Immature natural killer cell (primary cell): ENCODE data around the gene UST. TPM values are rescaled to one million over a fixed set of nuclear protein-coding genes. Genes with fewer than 3 reads are reported as not detected.
"Not testable (repeated sequence)": the region's sequence is repeated elsewhere in the genome, so short reads cannot be mapped to it uniquely, and the experiment has no call there.

ENCODE experiments used
- DNase-seq, 3 donors: peaks; one replicate each; pipeline ENCODE4 v3.0.0; 2022; ENCODE audit warnings: mixed read lengths in 1 of 3
- H3K27ac Mint-ChIP-seq, 6 donors: one replicate each; pipeline ENCODE4 v1.8.0; 2020; ENCODE audit warnings: mixed read lengths in 6 of 6, mild to moderate bottlenecking in 5 of 6, inconsistent platforms in 4 of 6, moderate library complexity in 3 of 6
- H3K27me3 Mint-ChIP-seq, 3 donors: one replicate each; pipeline ENCODE4 v1.8.0; 2020 to 2021; ENCODE audit warnings: low read depth in 3 of 3, mild to moderate bottlenecking in 3 of 3, mixed read lengths in 3 of 3, moderate library complexity in 3 of 3, inconsistent platforms in 1 of 3
- H3K36me3 Mint-ChIP-seq, 3 donors: one replicate each; pipeline ENCODE4 v1.8.0; 2020; ENCODE audit warnings: mixed read lengths in 3 of 3, inconsistent platforms in 2 of 3, mild to moderate bottlenecking in 2 of 3
- H3K4me1 Mint-ChIP-seq, 2 donors: one replicate each; pipeline ENCODE4 v1.8.0; 2020; ENCODE audit warnings: inconsistent platforms in 2 of 2, mild to moderate bottlenecking in 2 of 2, mixed read lengths in 2 of 2, moderate library complexity in 1 of 2
- H3K4me3 Mint-ChIP-seq, 5 donors: one replicate each; pipeline ENCODE4 v1.8.0; 2020; ENCODE audit warnings: mild to moderate bottlenecking in 5 of 5, mixed read lengths in 5 of 5, inconsistent platforms in 3 of 5, moderate library complexity in 3 of 5
- H3K9me3 Mint-ChIP-seq, 6 donors: one replicate each; pipeline ENCODE4 v1.8.0; 2020; ENCODE audit warnings: mild to moderate bottlenecking in 6 of 6, mixed read lengths in 6 of 6, inconsistent platforms in 4 of 6, moderate library complexity in 3 of 6
- polyA plus RNA-seq, 3 donors: library from polyadenylated mRNA; unstranded; fragments of 300-500 nt; fragmentation: Illumina TruSeq; gene quantifications; one replicate each; pipeline ENCODE4 v1.2.3, GENCODE V29; 2021

Gene UST
- polyA plus RNA-seq, 3 donors from 2014 or later, result 3.7 to 6.9 (median 6.3) TPM

- Mint-ChIP-seq H3K4me1 (peaks cover 0 to 6% of the 10 kb centered on the region in 2 donors), H3K36me3 (peaks cover 4 to 9% (median 4%) of the 10 kb centered on the region in 3 donors), H3K27me3 (peaks cover 0 to 4% (median 0%) of the 10 kb centered on the region in 3 donors), H3K9me3 (no peaks in the 10 kb centered on the region), H3K27ac (no peak overlapping the region), H3K4me3 (no peak overlapping the region)
- DNase-seq, result no peak
These were observed 197.8 kb downstream of the UST start for GRCh38 chr6:148944608-148945007.

GRCh38 chr6:148945301-148946021 lies 198.6 kb downstream of the UST start:
- Mint-ChIP-seq H3K27me3 (peaks cover 0 to 4% (median 3%) of the 10 kb centered on the region in 3 donors), H3K27ac (no peak overlapping the region), H3K4me1 (peaks cover 0 to 6% of the 10 kb centered on the region in 2 donors), H3K4me3 (no peak overlapping the region), H3K36me3 (peaks cover 4 to 9% (median 4%) of the 10 kb centered on the region in 3 donors), H3K9me3 (no peaks in the 10 kb centered on the region)
- DNase-seq, result no peak

- Mint-ChIP-seq H3K4me3 (no peak overlapping the region), H3K9me3 (no peaks in the 10 kb centered on the region)
These were observed 201.0 kb downstream of the UST start for GRCh38 chr6:148947621-148948444.

DNA sequence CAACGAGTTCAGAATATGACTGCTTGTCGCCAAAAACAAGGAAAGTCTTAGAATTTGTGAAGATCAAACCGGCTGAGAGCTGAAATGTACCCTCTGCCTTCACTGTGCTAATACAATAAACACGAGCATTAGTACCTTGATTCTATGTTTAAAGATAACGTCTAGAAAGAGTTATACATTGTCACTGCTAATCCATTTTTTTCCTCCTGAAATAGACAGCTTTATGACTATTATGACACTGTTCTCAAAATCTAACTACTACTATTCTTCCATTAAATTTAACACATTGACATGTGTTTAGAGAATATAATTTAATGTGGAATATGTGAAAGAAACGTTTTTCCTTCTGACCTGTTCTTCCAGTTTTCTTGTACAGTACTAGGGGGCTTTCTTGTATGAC lies 204.8 kb downstream of the UST start:
- Mint-ChIP-seq H3K27me3 (peaks cover 0 to 5% (median 4%) of the 10 kb centered on the region in 3 donors), H3K9me3 (no peaks in the 10 kb centered on the region), H3K27ac (no peak overlapping the region), H3K4me1 (peaks cover 0 to 6% of the 10 kb centered on the region in 2 donors), H3K36me3 (peaks cover 0 to 8% (median 0%) of the 10 kb centered on the region in 3 donors), H3K4me3 (no peak overlapping the region)
- DNase-seq, result no peak

More at GRCh38 chr6:148947621-148948444, 201.0 kb downstream of the UST start:
- peaks cover 0 to 5% (median 4%) of the 10 kb centered on the region in 3 donors for H3K27me3 Mint-ChIP-seq
- peaks cover 0 to 6% of the 10 kb centered on the region in 2 donors for H3K4me1 Mint-ChIP-seq
- H3K36me3 Mint-ChIP-seq, result peaks cover 0 to under 1% (median 0%) of the 10 kb centered on the region in 3 donors
- DNase-seq, result peak; percentile 64 to 76 (median 73)
- H3K27ac Mint-ChIP-seq, result peak overlapping the region in 2 of 6 donors; percentile 9 to 11

DNA sequence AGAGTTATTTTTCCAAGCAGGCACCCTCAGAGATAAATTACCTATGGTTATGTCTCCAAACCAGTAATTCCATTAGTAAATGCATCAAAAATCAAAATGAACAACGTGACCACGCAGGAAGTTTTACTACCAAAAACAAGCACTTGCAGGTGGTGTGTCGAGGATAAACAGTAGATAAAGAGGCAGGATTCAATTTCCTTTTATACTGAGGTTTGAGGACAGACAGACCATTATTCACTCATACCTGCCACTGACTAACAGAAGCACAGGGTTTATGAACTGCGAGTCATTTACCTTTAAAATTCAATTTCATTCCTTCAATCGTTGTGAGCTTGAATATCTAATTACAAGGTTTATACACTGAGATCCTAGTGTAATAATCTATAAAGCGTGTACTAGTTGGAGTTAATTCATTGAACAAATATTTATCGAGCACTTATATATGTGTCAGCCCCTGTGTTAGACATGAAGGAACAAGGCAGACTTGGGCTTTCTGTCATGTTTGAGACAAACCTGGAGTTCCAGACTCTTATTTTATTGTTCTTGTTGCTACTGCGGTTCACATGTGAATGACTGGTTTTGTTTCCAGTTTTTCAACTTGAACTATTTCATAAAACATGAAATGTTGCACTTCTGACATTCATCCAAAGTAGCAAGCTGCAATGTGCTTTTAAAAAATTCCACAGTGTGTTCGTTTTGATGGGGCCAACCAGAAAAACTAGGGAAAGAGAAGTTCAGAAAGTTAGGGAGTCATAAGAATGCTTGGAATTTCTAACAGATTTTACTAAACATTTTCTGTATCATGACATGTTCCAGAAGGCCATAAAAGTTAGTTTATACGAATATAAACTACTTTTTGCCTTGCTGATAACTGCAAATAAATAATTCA lies 205.6 kb downstream of the UST start:
- H3K27me3 Mint-ChIP-seq, result peaks cover 0 to 5% (median 4%) of the 10 kb centered on the region in 3 donors
- peaks cover 0 to 8% (median 0%) of the 10 kb centered on the region in 3 donors for H3K36me3 Mint-ChIP-seq
- H3K4me3 Mint-ChIP-seq, result no peak overlapping the region
- peaks cover 0 to 6% of the 10 kb centered on the region in 2 donors for H3K4me1 Mint-ChIP-seq
- H3K9me3 Mint-ChIP-seq, result no peaks in the 10 kb centered on the region
- no peak for DNase-seq
- H3K27ac Mint-ChIP-seq, result no peak overlapping the region

GRCh38 chr6:148954461-148954860 lies 207.6 kb downstream of the UST start:
- peaks cover 0 to 10% (median 0%) of the 10 kb centered on the region in 3 donors for H3K36me3 Mint-ChIP-seq

DNA sequence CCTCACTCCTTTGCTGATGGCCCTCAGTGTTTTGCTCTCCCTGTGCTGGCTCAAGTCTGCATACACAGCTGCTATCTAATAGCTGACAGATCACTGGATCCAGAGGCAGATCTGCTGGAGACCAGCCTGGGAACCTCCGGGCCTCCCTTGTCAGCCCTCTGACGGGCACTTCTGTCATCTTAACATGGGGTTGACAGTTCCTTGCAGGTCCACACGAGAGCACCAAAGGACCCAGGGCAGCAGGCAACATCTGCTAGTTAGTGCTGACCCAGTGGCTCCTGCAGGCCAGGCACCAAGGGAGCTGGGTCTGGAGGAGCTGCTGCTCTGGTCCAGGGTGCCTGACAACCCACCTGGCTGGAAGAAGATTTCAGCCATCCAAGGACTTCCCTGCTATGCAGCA lies 208.1 kb downstream of the UST start:
- Mint-ChIP-seq H3K36me3 (peaks cover 0 to 12% (median 0%) of the 10 kb centered on the region in 3 donors), H3K27ac (no peak overlapping the region), H3K4me1 (no peaks in the 10 kb centered on the region), H3K9me3 (no peaks in the 10 kb centered on the region), H3K4me3 (no peak overlapping the region), H3K27me3 (peaks cover 0 to 5% (median 0%) of the 10 kb centered on the region in 3 donors)
- no peak for DNase-seq

More at GRCh38 chr6:148954461-148954860, 207.6 kb downstream of the UST start:
- Mint-ChIP-seq H3K4me1 (no peaks in the 10 kb centered on the region), H3K4me3 (no peak overlapping the region), H3K9me3 (no peaks in the 10 kb centered on the region), H3K27ac (no peak overlapping the region), H3K27me3 (peaks cover 0 to 5% (median 0%) of the 10 kb centered on the region in 3 donors)
- no peak for DNase-seq

GRCh38 chr6:148955441-148955840 lies 208.6 kb downstream of the UST start:
- Mint-ChIP-seq H3K9me3 (no peaks in the 10 kb centered on the region), H3K4me3 (no peak overlapping the region), H3K27me3 (peaks cover 0 to 2% (median 2%) of the 10 kb centered on the region in 3 donors), H3K36me3 (peaks cover 0 to 12% (median 0%) of the 10 kb centered on the region in 3 donors), H3K4me1 (no peaks in the 10 kb centered on the region), H3K27ac (no peak overlapping the region)
- DNase-seq, result no peak

GRCh38 chr6:148956163-148956562 lies 209.3 kb downstream of the UST start:
- not testable (repeated sequence) for H3K27ac Mint-ChIP-seq, H3K4me3 Mint-ChIP-seq, H3K4me1 Mint-ChIP-seq, H3K27me3 Mint-ChIP-seq, H3K9me3 Mint-ChIP-seq, DNase-seq
- peaks cover 0 to 12% (median 0%) of the 10 kb centered on the region in 3 donors for H3K36me3 Mint-ChIP-seq

DNA sequence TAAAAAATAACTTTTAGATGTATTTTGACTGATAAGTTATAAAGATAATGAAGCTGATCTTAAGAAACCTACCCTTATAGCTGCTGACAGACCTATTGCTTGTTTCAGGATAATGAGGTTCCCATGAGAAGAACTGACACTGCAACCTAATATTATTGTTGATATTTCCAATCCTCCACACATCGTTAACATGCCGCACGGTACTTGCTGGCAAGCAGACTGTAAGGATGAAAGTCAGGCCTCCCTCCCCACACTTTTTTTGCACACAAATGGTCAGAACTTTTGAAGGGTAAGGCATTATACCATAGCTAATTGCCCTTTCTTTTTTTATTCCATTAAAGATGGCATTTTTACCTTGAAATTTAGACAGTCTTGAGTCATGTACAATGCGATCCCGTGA lies 210.9 kb downstream of the UST start:
- H3K27me3 Mint-ChIP-seq, result peaks cover 0 to 2% (median 0%) of the 10 kb centered on the region in 3 donors

GRCh38 chr6:148959008-148959407 lies 212.2 kb downstream of the UST start:
- no peaks in the 10 kb centered on the region for H3K4me1 Mint-ChIP-seq
- H3K36me3 Mint-ChIP-seq, result peaks cover 0 to 12% (median 0%) of the 10 kb centered on the region in 3 donors
- no peak for DNase-seq
- H3K27ac Mint-ChIP-seq, result no peak overlapping the region
- no peak overlapping the region for H3K4me3 Mint-ChIP-seq
- peaks cover 0 to 2% (median 0%) of the 10 kb centered on the region in 3 donors for H3K27me3 Mint-ChIP-seq
- H3K9me3 Mint-ChIP-seq, result no peaks in the 10 kb centered on the region

More for the DNA sequence above, 210.9 kb downstream of the UST start:
- Mint-ChIP-seq H3K9me3 (no peaks in the 10 kb centered on the region), H3K36me3 (peaks cover 0 to 12% (median 0%) of the 10 kb centered on the region in 3 donors), H3K4me3 (no peak overlapping the region), H3K4me1 (no peaks in the 10 kb centered on the region), H3K27ac (no peak overlapping the region)
- no peak for DNase-seq

GRCh38 chr6:148959501-148959900 lies 212.7 kb downstream of the UST start:
- H3K27me3 Mint-ChIP-seq, result peaks cover 0 to 2% (median 0%) of the 10 kb centered on the region in 3 donors
- no peak overlapping the region for H3K27ac Mint-ChIP-seq
- H3K4me3 Mint-ChIP-seq, result no peak overlapping the region
- H3K36me3 Mint-ChIP-seq, result peaks cover 0 to 12% (median 0%) of the 10 kb centered on the region in 3 donors
- H3K9me3 Mint-ChIP-seq, result no peaks in the 10 kb centered on the region
- DNase-seq, result no peak
- no peaks in the 10 kb centered on the region for H3K4me1 Mint-ChIP-seq

- no peak for DNase-seq
- Mint-ChIP-seq H3K27me3 (peaks cover 0 to 2% (median 0%) of the 10 kb centered on the region in 3 donors), H3K36me3 (peaks cover 0 to 14% (median 0%) of the 10 kb centered on the region in 3 donors), H3K27ac (peak overlapping the region in 1 of 6 donors; percentile 13), H3K9me3 (no peaks in the 10 kb centered on the region), H3K4me1 (no peaks in the 10 kb centered on the region), H3K4me3 (no peak overlapping the region)
These were observed 216.2 kb downstream of the UST start for GRCh38 chr6:148962854-148963515.
